HG03442 (cell line): ENCODE results near the gene VSTM2L.

Source experiments
- ATAC-seq: cut with Tn5 transposase; IDR thresholded peaks from one replicate; pipeline ENCODE4 v1.9.1; 2021; ENCODE audit warnings: mild to moderate bottlenecking, moderate library complexity; ENCODE audit not compliant: unreplicated experiment

The VSTM2L gene

DNA sequence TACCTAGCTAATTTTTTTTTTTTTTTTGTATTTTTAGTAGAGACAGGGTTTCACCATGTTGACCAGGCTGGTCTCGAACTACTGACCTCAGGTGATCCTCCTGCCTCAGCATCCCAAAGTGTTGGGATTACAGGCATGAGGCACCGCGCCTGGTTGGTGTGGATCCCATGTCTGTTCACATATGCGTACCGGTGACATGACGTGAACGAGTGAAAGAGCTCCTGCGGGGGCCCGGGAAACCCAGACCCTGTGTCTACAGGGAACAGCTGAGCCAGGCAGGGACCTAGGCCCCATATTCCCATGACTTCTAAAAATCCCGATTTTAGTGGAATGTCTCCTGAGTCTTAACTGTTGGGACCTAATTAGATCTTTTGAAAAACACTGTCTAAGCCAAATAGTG lies 33.1 kb downstream of the VSTM2L start:
- no peak for ATAC-seq

DNA sequence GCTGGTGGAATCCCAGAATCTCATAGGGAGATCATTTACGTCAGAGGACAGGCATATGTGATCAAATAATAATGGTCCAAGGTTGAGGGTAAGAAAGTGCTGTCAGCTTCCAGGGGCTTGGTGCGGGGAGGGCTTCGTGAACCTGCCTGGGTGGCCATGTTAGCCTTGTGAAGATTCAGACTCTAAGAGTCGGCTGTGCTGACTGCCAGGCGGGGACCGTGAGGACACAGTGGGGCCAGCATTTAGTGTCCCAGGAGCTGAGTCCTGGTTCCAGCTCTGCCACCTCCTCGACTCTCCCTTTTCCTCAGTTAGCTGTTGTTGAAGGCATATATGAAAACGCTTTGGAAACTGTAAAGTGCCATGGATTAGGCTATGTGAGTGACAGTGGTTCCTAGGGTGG lies 33.5 kb downstream of the VSTM2L start:
- ATAC-seq: no peak

DNA sequence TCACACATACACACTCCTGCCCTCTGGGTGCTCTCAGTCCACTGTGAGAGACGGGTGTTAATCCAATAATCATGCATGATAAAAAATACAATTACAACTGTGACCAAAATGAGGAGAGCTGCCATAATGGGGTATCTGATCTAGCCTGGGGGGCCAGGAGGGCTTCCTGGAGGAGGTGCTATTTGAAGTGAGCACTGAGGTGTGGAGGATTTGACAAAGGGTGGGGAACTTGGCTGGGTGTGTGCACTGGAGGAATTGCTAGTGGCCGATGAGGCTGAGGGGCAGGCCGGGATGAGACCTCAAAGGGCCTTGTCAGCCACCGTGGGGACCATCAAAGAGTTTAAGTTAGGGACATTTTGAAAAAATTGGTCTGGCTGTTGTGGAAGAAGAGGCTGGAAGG lies 34.8 kb downstream of the VSTM2L start:
- ATAC-seq: no peak

DNA sequence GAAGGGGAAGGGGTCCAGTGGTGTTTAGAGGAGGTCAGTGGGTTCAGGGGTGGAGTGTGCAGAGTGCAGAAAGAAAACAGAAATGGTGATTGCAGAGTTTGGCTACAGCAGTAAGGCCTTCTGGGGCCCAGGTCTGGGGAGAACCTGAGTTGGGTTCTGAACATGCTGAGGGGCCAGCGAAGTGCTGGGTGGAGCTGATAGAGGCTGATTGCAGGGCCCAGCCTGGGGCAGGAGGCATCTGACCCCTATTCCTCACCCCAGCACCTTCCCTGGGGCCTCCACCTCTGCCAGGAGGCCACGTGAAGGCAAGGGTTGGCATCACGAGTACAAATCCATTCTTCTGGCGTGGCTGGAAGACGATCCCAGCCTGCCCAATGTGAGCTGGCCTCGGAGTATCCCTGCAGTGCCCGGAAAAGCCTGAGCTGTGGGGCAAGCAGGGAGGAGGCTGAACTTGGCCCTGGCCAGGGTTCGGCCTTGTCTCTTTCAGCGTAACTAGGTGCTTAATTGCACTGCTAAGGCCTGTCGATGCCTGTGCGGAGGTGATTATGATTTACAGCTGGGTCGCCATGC lies 35.3 kb downstream of the VSTM2L start:
- ATAC-seq: no peak

DNA sequence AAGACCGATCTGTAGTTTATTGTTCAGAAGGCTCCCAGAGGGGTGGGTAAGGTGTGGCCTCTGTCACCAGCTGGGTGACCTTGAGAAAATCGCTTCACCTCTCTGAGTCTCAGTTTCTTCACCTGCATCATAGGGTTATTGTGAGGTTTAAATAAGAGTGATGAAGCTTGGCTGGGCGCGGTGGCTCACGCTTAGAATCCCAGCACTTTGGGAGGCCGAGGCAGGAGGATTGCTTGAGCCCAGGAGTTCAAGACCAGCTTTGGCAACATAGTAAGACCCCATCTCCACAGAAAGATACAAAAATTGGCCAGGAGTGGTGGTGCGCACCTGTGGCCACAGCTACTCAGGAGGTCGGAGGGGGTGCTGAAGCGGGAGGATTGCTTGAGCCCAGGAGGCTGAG lies 36.0 kb downstream of the VSTM2L start:
- ATAC-seq: no peak

DNA sequence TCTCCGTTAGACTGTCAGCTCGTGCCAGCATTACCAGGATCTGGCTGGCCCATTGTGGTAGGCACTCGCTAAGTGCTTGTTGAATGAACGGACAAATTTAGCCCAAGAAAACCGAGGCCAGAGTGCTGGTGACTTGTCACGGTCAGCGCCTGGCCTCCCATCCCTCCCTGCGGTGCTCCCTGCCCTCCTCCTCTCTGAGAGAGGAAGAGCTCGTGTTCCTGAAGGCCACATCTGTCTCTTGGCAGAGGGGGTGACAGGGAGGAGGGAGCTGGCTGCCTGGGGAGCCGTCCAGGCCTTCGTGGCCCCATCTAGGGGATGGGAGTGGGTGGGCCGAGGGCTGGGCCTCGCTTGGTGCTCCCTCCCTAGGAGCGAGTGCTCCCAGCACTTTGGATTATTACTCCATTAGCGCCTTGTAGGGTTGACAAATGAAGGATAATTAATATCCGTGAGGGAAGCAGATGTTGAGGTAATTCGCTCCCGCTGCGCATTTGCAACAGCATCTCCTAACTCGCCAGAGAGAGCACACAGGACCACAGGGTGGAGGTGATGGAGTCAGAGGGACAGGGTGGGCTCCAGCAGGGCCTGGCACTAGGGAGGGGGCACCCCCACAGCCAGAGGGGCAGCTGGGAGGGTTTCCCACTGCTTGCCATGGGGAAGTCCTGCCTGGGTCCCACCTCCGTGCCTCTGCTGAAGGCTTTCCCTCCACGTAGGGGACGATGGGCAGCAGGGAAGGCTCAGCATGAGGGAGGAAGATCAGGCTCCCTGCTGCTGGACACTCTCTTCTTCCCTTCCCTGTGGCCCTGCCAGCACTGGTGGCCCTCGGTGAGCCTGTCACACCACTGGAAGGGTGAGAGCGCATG lies 37.0 kb downstream of the VSTM2L start:
- ATAC-seq: no peak

DNA sequence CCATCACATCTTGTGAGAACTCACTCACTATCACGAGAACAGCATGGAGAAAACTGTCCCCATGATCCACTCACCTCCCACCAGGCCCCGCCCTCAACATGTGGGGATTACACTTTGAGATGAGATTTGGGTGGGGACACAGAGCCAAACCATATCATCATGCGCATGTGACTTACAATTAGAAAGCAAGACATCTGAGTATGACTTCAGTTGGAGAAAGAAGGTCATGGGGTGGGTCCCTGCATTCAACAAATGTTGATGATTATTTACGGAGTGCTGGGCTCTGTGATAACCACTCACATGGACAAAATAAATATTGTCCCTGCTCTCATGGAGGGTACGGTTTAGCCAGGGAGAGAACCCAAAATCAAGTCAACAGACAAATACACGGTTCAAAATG lies 37.9 kb downstream of the VSTM2L start:
- no peak for ATAC-seq

DNA sequence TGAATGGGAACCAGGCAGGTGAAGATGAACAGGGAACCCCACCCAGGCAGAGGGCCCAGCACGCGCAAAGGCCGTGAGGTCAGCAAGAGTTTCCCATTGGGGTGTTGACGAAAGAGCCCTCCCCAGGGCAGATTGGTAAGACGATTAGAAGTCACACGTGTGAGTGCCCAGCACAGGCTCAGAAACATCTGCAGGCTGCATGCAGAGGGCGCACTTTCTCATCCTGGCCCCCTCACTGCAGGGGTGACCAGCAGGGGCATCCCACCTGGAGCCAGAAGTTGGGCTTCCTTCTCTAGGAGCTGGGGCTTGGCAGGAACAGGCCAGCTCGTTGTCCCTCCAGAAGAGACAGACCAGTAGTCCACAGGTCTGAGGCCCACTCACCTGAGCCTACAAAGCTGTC lies 38.4 kb downstream of the VSTM2L start:
- no peak for ATAC-seq

DNA sequence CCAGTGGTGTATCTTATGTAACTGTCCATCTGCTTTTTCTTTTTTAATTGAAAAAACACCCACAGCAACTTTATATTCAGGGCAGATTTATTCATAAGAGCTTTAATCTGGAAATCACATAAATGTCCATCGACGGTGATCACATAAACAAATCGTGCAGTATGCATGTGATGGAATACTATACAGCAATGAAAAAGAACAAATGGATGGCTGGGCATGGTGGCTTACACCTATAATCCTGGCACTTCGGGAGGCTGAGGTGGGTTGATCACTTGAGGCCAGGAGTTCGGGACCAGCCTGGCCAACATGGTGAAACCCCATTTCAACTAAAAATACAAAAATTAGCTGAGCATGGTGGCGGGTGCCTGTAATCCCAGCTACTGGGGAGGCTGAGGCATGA lies 39.1 kb downstream of the VSTM2L start:
- no peak for ATAC-seq

DNA sequence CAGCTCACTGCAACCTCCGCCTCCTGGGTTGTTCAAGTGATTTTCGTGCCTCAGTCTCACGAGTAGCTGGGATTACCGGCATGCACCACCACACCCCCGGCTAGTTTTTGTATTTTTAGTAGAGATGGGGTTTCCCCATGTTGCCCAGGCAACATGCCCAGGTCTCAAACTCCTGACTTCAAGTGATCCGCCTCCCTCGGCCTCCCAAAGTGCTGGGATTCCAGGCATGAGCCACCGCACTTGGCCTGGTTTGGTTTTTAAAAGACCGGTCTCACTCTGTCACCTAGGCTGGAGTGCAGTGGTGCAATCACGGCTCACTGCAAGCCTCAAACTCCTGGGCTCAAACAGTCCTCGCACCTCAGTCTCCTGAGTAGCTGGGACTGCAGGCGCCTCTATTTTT lies 40.1 kb downstream of the VSTM2L start:
- ATAC-seq: no peak

DNA sequence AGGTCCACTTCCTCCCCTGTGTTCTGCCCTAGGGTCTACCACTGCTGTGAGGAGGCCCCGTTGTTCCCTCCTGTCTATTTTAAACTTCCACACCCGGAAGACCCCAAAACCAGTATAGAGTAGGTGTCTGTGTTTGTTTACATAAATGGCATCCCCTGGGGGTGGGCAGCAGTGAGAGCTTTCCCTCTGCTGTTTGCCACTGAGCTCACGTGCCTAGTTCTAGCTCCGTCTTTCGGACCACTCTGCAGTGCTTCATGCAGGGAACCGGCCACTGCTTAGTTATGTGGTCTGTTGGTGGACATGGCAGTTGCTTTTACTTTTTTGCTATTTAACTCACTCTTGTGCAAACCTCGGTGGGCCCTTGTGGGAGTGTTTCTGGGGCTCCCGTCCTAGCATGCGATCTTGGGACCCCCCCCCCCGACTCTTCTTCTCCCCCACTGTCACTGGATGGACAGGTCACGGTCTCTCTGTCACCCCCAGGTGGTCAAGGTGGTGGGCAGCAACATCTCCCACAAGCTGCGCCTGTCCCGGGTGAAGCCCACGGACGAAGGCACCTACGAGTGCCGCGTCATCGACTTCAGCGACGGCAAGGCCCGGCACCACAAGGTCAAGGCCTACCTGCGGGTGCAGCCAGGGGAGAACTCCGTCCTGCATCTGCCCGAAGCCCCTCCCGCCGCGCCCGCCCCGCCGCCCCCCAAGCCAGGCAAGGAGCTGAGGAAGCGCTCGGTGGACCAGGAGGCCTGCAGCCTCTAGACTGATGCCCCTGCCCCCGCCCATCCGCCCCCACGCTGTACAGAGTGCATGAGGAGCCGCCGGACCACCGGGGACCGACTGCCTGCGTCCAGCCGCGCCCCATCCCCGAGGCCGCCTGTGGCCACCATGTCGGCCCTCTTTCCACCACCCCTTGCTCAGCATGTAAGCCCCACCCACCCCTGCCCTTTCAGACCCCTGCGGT lies 40.9 kb downstream of the VSTM2L start:
- ATAC-seq: no peak

DNA sequence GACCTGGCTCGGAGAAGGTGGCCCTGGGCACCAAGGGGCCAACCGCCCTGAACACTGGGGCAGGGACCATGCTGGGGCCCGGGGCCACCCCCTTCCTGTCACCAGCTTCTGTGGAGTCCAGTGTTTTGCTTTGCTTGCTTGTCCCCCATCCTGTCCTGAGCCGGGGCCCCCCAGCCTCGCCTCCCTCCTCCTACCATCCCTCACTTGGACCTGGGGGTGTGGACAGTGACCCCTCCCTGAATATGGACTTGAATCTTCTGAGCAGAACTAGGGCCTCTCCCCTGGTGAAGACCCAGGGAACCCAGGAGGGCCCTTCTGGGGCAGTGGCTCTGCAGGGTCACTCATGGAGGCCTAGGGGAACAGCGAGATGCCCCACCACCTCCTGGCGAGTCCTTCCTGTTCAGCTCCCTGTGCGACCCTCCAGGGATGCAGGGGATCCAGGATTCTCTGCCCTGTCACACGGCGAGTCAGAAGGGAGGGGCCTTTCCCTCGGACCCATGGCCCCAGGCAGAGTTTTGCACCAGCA lies 41.6 kb downstream of the VSTM2L start:
- ATAC-seq: no peak

DNA sequence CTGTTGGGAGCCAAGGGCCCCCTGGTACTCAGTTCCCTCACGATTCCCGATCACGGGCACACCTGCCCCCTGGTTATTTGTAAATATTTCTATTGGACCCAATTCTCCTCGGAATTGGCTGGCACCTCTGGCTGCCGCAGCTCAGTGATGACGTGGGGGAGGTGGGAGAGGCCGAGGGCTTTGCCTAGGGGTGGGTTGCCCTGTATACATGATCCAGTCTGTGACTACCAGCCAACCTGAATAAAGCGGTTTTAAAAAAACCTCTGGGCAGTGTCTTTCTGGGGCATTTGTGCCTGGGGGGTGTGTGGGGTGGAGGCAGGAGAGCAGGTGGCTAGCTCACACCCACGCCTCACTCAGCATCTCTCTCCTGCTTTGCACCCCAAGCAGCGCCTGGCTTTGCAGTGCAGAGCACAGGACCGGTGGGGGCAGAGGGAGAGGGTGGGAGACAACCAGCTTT lies 42.2 kb downstream of the VSTM2L start:
- no peak for ATAC-seq

DNA sequence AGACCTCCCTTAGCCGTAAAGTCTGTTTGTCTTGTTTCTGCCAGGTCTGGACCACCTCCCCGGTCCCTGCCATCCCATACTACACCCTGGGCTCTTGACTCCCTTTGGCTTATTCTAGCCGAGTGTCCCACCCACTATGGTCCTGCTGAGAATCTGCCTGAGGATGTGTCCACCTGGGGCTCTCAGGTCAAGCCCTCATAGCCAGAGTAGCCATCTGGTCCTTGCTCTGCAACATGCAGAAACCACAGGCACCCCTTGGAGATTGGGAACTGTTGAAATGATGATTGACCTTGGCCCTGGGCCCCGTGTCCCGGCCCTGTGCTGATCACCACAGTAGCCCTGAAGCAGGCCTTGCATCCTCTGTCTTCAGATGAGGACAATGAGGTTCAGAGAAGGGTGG lies 44.0 kb downstream of the VSTM2L start:
- ATAC-seq: no peak

DNA sequence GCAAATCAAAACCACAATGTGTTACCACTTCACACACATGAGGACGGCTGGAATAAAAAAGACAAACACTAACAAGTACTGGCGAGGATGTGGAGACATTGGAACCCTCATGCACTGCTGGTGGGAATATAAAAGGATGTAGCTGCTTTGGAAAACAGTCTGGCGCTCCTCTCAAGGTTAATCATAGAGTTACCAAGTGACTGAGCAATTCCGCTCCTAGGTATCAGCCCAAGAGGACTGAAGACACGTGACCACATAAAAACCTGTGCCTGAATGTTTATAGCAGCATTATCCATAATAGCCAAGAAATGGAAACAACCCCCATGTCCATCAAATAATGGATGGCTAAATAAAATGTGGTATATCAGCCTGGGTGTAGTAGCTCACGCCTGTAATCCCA lies 45.0 kb downstream of the VSTM2L start:
- ATAC-seq: no peak

DNA sequence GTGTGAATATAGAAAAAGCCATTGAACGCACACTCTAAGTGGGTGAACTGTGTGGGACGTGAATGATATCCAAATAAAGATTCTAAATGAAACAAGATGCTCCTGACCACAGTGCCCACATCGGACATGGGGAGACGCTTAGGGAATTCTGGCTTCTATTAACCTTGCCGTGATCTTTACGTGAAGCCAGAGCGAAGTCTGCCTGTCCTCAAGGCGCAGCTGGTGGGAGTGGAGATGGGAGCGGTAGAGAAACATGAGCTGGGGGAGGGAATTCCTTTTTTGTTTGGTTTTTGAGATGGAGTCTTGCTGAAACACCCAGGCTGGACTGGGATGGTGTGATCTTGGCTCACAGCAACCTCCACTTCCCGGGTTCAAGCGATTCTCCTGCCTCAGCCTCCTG lies 46.0 kb downstream of the VSTM2L start:
- no peak for ATAC-seq

DNA sequence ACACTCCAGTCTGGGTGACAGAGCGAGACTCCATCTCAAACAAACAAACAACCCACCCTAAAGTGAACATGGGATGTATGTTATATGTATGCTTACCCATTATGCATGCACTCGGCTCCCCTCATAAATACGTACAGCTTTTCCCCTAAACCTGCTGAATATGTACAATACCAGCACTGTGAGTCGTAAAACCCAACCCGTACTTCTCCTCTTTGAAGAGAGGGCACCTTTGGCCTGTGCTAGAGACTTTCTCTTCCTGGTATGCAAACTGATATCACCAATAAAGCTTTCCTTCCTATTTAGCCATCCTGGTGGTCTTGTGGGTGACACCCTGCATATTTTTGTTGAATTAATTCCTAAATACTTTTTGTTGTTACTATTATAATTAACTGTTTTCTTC lies 51.3 kb downstream of the VSTM2L start:
- no peak for ATAC-seq

DNA sequence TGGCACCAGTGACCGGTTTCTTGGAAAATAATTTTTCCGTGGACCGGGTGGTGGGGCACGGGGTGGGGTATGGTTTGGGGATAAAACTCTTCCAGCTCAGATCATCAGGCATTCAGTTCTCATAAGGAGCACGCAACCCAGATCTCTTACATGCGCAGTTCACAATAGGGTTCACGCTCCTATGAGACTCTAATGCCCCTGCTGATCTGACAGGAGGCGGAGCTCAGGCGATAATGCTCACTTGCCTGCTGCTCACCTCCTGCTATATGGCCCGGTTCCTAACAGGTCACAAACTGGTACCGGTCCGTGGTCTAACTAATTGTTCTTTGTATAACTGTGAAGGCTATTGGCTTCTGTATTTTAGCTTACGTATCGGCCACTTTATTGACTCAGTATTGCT lies 51.7 kb downstream of the VSTM2L start:
- ATAC-seq: no peak

DNA sequence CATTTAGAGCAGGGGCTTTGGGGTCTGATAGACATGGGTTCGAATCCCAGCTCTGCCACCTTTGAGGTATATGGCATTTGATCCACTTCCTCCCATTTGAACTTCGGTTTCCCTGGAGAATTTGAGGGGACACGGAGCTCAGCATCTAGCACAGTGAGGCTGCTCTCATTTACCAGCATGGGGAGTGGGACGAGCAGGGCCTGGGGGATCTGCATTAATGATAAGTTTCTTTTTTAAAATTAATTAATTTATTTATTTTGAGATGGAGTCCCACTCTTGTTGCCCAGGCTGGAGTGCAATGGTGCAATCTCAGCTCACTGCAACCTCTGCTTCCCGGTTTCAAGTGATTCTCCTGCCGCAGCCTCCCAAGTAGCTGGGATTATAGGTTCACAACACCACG lies 52.6 kb downstream of the VSTM2L start:
- ATAC-seq: no peak

DNA sequence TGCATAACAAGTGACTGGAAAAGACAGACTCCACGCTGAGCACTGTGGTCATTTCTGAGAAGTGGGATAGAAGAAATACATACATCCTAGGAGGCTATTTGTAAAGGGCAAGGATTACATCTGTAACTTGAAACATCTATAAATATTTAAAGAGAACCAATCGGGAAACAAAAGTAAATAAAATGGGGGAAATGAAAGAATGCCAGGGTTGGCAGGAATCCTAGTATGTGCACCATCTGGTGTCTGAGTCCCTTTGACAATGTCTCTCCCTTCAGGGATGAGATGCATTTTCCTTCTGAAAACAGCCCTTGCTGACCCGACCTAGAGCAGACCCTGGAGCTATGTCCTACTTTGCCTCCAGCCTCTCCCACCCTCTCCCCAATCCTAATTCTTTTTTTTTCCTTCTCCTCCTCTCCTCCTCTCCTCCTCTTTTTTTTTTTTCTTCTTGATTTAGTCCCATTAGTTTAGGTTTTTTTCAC lies 53.2 kb downstream of the VSTM2L start:
- no peak for ATAC-seq

DNA sequence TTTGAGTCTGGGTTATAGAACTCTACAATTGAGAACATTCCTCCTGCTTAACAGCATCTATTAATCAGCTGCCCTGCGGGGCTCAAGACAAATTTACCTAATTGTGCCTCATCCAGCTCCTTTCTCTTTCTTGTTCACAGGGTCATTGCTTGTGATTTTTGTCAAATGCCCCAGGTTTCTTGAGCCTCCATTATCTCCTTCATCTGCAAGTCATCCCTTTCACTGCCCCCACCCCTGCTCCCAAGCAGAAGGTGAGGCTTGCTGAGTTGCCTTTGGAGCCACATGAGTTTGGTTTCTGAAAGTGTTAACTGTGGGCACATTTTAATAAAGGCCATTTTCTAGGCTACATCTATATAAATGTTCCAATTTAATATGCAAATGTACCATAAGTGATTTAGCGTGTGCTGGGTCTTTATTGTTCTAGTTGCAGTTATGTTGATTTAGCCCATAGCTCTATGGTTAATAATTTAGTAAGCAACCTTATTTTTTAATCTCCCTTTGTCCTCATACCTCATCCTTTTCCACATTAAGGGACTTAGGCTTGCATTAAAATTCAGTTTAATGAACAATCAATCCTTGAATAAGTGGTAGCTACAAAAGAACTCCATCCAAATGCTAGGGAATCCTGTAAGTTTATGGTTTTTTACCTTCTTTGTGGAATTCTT lies 56.1 kb downstream of the VSTM2L start:
- ATAC-seq: no peak
